Measurements from ENCODE around the gene TMEM132C. TPM values are rescaled to one million over a fixed set of nuclear protein-coding genes. Genes with fewer than 3 reads are reported as not detected.

Gene TMEM132C
- total and polyA plus RNA-seq, 4 donors = 0.05 to 0.08 (median 0.05) TPM; not detected in 1

DNA sequence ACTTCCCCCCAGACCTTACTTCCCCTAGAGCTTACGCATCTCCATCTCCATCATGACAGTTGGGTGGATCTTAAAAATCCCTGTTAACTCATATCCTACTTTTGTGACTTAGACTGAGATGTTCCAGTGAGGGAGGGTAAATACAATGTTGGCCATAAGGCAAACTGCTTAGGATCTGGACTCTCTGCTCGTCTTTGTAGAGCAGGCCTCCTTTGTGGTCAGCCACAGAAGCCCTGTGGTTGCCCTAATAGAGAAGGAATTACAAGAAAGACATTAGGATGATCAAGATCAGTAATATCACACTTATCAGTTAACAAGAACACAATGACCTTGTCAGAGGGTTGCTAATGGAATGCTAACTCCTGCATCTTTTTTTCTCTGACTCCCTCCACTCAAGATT is 52.0 kb downstream of the TMEM132C start:
- TF ChIP-seq EGR1 (IDR thresholded peaks at IDR 0.05; ENCODE audit: low read depth in 2 of 2) (no peak), FOXA2 (IDR thresholded peaks at IDR 0.05) (no peak), HNF4G (IDR thresholded peaks at IDR 0.05) (no peak), NR2F2 (IDR thresholded peaks at IDR 0.05) (no peak), SP1 (IDR thresholded peaks at IDR 0.05) (no peak), YY1 (IDR thresholded peaks at IDR 0.05) (no peak), FOXA1 (IDR thresholded peaks at IDR 0.05) (no peak), GABPA (IDR thresholded peaks at IDR 0.05 in 1 of 2, conservative IDR thresholded peaks at IDR 0.05 in 1 of 2) (no peak), HNF4A (conservative IDR thresholded peaks at IDR 0.05) (no peak), JUND (IDR thresholded peaks at IDR 0.05) (no peak), RAD21 (IDR thresholded peaks at IDR 0.05) (no peak)
- TF ChIP-seq, protein P1, sequence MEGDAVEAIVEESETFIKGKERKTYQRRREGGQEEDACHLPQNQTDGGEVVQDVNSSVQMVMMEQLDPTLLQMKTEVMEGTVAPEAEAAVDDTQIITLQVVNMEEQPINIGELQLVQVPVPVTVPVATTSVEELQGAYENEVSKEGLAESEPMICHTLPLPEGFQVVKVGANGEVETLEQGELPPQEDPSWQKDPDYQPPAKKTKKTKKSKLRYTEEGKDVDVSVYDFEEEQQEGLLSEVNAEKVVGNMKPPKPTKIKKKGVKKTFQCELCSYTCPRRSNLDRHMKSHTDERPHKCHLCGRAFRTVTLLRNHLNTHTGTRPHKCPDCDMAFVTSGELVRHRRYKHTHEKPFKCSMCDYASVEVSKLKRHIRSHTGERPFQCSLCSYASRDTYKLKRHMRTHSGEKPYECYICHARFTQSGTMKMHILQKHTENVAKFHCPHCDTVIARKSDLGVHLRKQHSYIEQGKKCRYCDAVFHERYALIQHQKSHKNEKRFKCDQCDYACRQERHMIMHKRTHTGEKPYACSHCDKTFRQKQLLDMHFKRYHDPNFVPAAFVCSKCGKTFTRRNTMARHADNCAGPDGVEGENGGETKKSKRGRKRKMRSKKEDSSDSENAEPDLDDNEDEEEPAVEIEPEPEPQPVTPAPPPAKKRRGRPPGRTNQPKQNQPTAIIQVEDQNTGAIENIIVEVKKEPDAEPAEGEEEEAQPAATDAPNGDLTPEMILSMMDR (IDR thresholded peaks at IDR 0.05; ENCODE audit: low read depth, low read length, missing input control) = no peak
- TF ChIP-seq, protein P2, sequence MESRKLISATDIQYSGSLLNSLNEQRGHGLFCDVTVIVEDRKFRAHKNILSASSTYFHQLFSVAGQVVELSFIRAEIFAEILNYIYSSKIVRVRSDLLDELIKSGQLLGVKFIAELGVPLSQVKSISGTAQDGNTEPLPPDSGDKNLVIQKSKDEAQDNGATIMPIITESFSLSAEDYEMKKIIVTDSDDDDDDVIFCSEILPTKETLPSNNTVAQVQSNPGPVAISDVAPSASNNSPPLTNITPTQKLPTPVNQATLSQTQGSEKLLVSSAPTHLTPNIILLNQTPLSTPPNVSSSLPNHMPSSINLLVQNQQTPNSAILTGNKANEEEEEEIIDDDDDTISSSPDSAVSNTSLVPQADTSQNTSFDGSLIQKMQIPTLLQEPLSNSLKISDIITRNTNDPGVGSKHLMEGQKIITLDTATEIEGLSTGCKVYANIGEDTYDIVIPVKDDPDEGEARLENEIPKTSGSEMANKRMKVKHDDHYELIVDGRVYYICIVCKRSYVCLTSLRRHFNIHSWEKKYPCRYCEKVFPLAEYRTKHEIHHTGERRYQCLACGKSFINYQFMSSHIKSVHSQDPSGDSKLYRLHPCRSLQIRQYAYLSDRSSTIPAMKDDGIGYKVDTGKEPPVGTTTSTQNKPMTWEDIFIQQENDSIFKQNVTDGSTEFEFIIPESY (IDR thresholded peaks at IDR 0.05) = no peak
- TF ChIP-seq, protein P3, sequence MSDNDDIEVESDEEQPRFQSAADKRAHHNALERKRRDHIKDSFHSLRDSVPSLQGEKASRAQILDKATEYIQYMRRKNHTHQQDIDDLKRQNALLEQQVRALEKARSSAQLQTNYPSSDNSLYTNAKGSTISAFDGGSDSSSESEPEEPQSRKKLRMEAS (IDR thresholded peaks at IDR 0.05) = no peak
- TF ChIP-seq, protein P4, sequence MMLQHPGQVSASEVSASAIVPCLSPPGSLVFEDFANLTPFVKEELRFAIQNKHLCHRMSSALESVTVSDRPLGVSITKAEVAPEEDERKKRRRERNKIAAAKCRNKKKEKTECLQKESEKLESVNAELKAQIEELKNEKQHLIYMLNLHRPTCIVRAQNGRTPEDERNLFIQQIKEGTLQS (IDR thresholded peaks at IDR 0.05) = no peak
- Histone ChIP-seq H3K27me3 (ENCODE audit: control insufficient read depth in 4 of 4, insufficient read depth in 4 of 4, low read length in 3 of 4) (peaks cover 0 to 5% (median under 1%) of the 10 kb centered on the region in 4 donors), H3K27ac (ENCODE audit: low read depth in 1 of 2, low read length in 2 of 2) (no peak overlapping the region)

DNA sequence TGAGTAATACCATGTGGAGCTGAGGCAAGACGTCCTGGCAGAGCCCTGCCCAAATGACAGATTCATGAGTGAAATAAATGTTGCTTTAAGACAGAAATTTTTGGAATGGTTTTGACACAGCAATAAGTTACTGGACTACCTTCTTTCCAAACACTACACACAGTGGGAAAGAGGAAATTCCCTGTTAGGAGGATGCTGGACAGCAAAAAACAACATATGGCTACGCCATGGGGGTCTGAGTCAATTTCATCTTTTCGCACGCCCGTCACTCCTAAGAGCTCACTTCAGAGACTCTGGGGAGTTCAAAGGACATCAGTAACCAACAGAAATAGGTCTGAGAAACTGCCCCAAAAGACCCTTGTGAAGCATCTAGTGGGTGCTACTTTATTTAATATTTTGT is 55.4 kb downstream of the TMEM132C start:
- no peak for TF ChIP-seq SP1 (IDR thresholded peaks at IDR 0.05)
- no peak for TF ChIP-seq JUND (IDR thresholded peaks at IDR 0.05)
- TF ChIP-seq, protein P2 (IDR thresholded peaks at IDR 0.05) = no peak
- no peak for TF ChIP-seq EGR1 (IDR thresholded peaks at IDR 0.05; ENCODE audit: low read depth in 2 of 2)
- TF ChIP-seq, protein P1 (IDR thresholded peaks at IDR 0.05; ENCODE audit: low read depth, low read length, missing input control) = no peak
- TF ChIP-seq NR2F2 (IDR thresholded peaks at IDR 0.05) = no peak
- no peak for TF ChIP-seq GABPA (IDR thresholded peaks at IDR 0.05 in 1 of 2, conservative IDR thresholded peaks at IDR 0.05 in 1 of 2)
- TF ChIP-seq FOXA2 (IDR thresholded peaks at IDR 0.05) = no peak
- TF ChIP-seq FOXA1 (IDR thresholded peaks at IDR 0.05) = no peak
- H3K9me3 ChIP-seq (ENCODE audit: control insufficient read depth in 4 of 4, low read length in 3 of 4) = peaks cover 2 to 7% (median 6%) of the 10 kb centered on the region in 4 donors
- no peak overlapping the region for H3K4me3 ChIP-seq (ENCODE audit: low read depth in 1 of 3, low read length in 3 of 3)
- no peak overlapping the region for H3K9ac ChIP-seq (ENCODE audit: low read depth in 1 of 2, low read length in 2 of 2)
- H3K27ac ChIP-seq (ENCODE audit: low read depth in 1 of 2, low read length in 2 of 2) = no peak overlapping the region
- 84% methylated on average over 5 of the region's 5 CpGs for WGBS
- no peak for DNase-seq (ENCODE audit: low spot score)
- no peaks in the 10 kb centered on the region for H3K4me1 ChIP-seq (ENCODE audit: control insufficient read depth in 4 of 4, insufficient read depth in 4 of 4, low read length in 3 of 4)
- H3K27me3 ChIP-seq (ENCODE audit: control insufficient read depth in 4 of 4, insufficient read depth in 4 of 4, low read length in 3 of 4) = no peaks in the 10 kb centered on the region
- no peaks in the 10 kb centered on the region for H3K36me3 ChIP-seq (ENCODE audit: control insufficient read depth in 4 of 4, insufficient read depth in 3 of 4, low read depth in 1 of 4, low read length in 3 of 4)

More for the DNA sequence above, 52.0 kb downstream of the TMEM132C start:
- DNase-seq (ENCODE audit: low spot score) = no peak
- 54% methylated on average over 2 of the region's 2 CpGs for WGBS
- Histone ChIP-seq H3K9me3 (ENCODE audit: control insufficient read depth in 4 of 4, low read length in 3 of 4) (peaks cover 2 to 7% (median 6%) of the 10 kb centered on the region in 4 donors), H3K9ac (ENCODE audit: low read depth in 1 of 2, low read length in 2 of 2) (no peak overlapping the region), H3K4me3 (ENCODE audit: low read depth in 1 of 3, low read length in 3 of 3) (no peak overlapping the region), H3K4me1 (ENCODE audit: control insufficient read depth in 4 of 4, insufficient read depth in 4 of 4, low read length in 3 of 4) (no peaks in the 10 kb centered on the region), H3K36me3 (ENCODE audit: control insufficient read depth in 4 of 4, insufficient read depth in 3 of 4, low read depth in 1 of 4, low read length in 3 of 4) (no peaks in the 10 kb centered on the region)

Data from liver (tissue), 9 donors.